Liver (tissue), 9 donors: ENCODE data around the gene GRM3. TPM values are rescaled to one million over a fixed set of nuclear protein-coding genes. Genes with fewer than 3 reads are reported as not detected.

Experiments used
- DNase-seq: peaks from one replicate; pipeline ENCODE4 v3.0.0-alpha.2; 2017; ENCODE audit warnings: low spot score
- H3K27ac ChIP-seq, 2 donors: one replicate each; pipeline ENCODE4 v1.7.0; 2013; ENCODE audit warnings: inconsistent platforms in 2 of 2, low read length in 2 of 2, control low read depth in 1 of 2, low read depth in 1 of 2, mild to moderate bottlenecking in 1 of 2
- H3K27me3 ChIP-seq, 4 donors: one replicate each; pipeline versions ENCODE4 v1.6.1 to v1.7.0; 2013; ENCODE audit warnings: low read length in 3 of 4, inconsistent platforms in 1 of 4, mild to moderate bottlenecking in 1 of 4, moderate library complexity in 1 of 4; ENCODE audit not compliant: control insufficient read depth in 4 of 4, insufficient read depth in 4 of 4
- H3K36me3 ChIP-seq, 4 donors: one replicate each; pipeline versions ENCODE4 v1.6.1 to v1.7.0; 2013; ENCODE audit warnings: low read length in 3 of 4, mild to moderate bottlenecking in 3 of 4, low read depth in 1 of 4, moderate library complexity in 1 of 4; ENCODE audit not compliant: control insufficient read depth in 4 of 4, insufficient read depth in 3 of 4
- H3K4me1 ChIP-seq, 4 donors: one replicate each; pipeline versions ENCODE4 v1.6.1 to v1.7.0; 2013; ENCODE audit warnings: low read length in 3 of 4, mild to moderate bottlenecking in 3 of 4, moderate library complexity in 1 of 4; ENCODE audit not compliant: control insufficient read depth in 4 of 4, insufficient read depth in 4 of 4
- H3K4me3 ChIP-seq, 3 donors: one replicate each; pipeline versions ENCODE4 v1.6.1 to v1.7.0; 2013; ENCODE audit warnings: low read length in 3 of 3, control low read depth in 1 of 3, low read depth in 1 of 3, mild to moderate bottlenecking in 1 of 3
- H3K9ac ChIP-seq, 2 donors: one replicate each; pipeline ENCODE4 v1.7.0; 2013; ENCODE audit warnings: low read length in 2 of 2, mild to moderate bottlenecking in 2 of 2, moderate library complexity in 2 of 2, control low read depth in 1 of 2, low read depth in 1 of 2
- H3K9me3 ChIP-seq, 4 donors: one replicate each; pipeline versions ENCODE4 v1.6.1 to v1.7.0; 2013; ENCODE audit warnings: low read length in 3 of 4; ENCODE audit not compliant: control insufficient read depth in 4 of 4
- ATF3 ChIP-seq: IDR thresholded peaks from 2 replicates; pipeline ENCODE4 v1.6.1; 2016; ENCODE audit warnings: antibody characterized with exemption
- CTCF ChIP-seq: fragments of 150-350 bp; IDR thresholded peaks from 2 replicates; pipeline ENCODE4 v1.5.1; 2017; ENCODE audit warnings: improper control_type of control experiment, low read depth, low read length; ENCODE audit not compliant: missing input control
- EGR1 ChIP-seq, 2 donors: IDR thresholded peaks; 2 replicates each; pipeline ENCODE4 v1.6.1; 2016 to 2018; ENCODE audit warnings: antibody characterized with exemption in 2 of 2, low read depth in 2 of 2
- FOXA1 ChIP-seq: IDR thresholded peaks from 2 replicates; pipeline ENCODE4 v1.6.1; 2016; ENCODE audit warnings: antibody characterized with exemption
- FOXA2 ChIP-seq: IDR thresholded peaks from 2 replicates; pipeline ENCODE4 v1.6.1; 2016; ENCODE audit warnings: antibody characterized with exemption
- GABPA ChIP-seq, 2 donors: IDR thresholded peaks in 1 of 2; conservative IDR thresholded peaks in 1 of 2; 2 replicates each; pipeline ENCODE4 v1.6.1; 2016; ENCODE audit warnings: antibody characterized with exemption in 2 of 2, mild to moderate bottlenecking in 1 of 2, moderate library complexity in 1 of 2
- HNF4A ChIP-seq, 2 donors: conservative IDR thresholded peaks; 2 replicates each; pipeline ENCODE4 v1.6.1; 2016; ENCODE audit warnings: antibody characterized with exemption in 2 of 2, mild to moderate bottlenecking in 2 of 2
- HNF4G ChIP-seq: IDR thresholded peaks from 2 replicates; pipeline ENCODE4 v1.6.1; 2016; ENCODE audit warnings: antibody characterized with exemption
- JUND ChIP-seq, 2 donors: IDR thresholded peaks; 2 replicates each; pipeline ENCODE4 v1.6.1; 2016; ENCODE audit warnings: antibody characterized with exemption in 2 of 2
- MAX ChIP-seq: IDR thresholded peaks from 2 replicates; pipeline ENCODE4 v1.6.1; 2016; ENCODE audit warnings: antibody characterized with exemption
- NR2F2 ChIP-seq: IDR thresholded peaks from 2 replicates; pipeline ENCODE4 v1.6.1; 2016; ENCODE audit warnings: antibody characterized with exemption
- RAD21 ChIP-seq, 2 donors: IDR thresholded peaks; 2 replicates each; pipeline ENCODE4 v1.6.1; 2016; ENCODE audit warnings: antibody characterized with exemption in 2 of 2, mild to moderate bottlenecking in 2 of 2
- REST ChIP-seq: IDR thresholded peaks from 2 replicates; pipeline ENCODE4 v1.6.1; 2016; ENCODE audit warnings: antibody characterized with exemption, mild to moderate bottlenecking
- RXRA ChIP-seq, 2 donors: IDR thresholded peaks; 2 replicates each; pipeline ENCODE4 v1.6.1; 2017 to 2018; ENCODE audit warnings: antibody characterized with exemption in 2 of 2, mild to moderate bottlenecking in 1 of 2
- SP1 ChIP-seq: IDR thresholded peaks from 2 replicates; pipeline ENCODE4 v1.6.1; 2018; ENCODE audit warnings: antibody characterized with exemption, mild to moderate bottlenecking
- TAF1 ChIP-seq: conservative IDR thresholded peaks from 2 replicates; pipeline ENCODE4 v1.6.1; 2016; ENCODE audit warnings: antibody characterized with exemption, mild to moderate bottlenecking
- YY1 ChIP-seq: IDR thresholded peaks from 2 replicates; pipeline ENCODE4 v1.6.1; 2016; ENCODE audit warnings: antibody characterized with exemption, mild to moderate bottlenecking
- ZBTB33 ChIP-seq: IDR thresholded peaks from 2 replicates; pipeline ENCODE4 v1.6.1; 2016; ENCODE audit warnings: antibody characterized with exemption
- WGBS: extraction: QIAGEN DNeasy Blood & Tissue Kit; methylation state at CpG from one replicate; pipeline ENCODE4 v1.1.7; 2013; 5-methylcytosine and 5-hydroxymethylcytosine counted together
- polyA plus RNA-seq, 2 donors: library from polyadenylated mRNA; stranded (reverse) in 1 of 2; unstranded in 1 of 2; fragments of 200-250 nt in 1 of 2; fragments of >200 nt in 1 of 2; fragmentation: Nextera tagmentation in 1 of 2; extraction: Ambion mirVana in 1 of 2; gene quantifications; one replicate each; pipeline versions ENCODE4 v1.2.1 to v1.2.3, GENCODE V29; 2013 to 2015
- total RNA-seq, 2 donors: library from RNA; depleted of rRNA; stranded (reverse); fragments of >200 nt; gene quantifications; one replicate each; pipeline ENCODE4 v1.2.3, GENCODE V29; 2014
- donor health status: healthy.
- donor health status: healthy.
- donor health status: healthy.
- donor health status: healthy.
- donor health status: healthy.

The GRM3 gene
- total and polyA plus RNA-seq, 4 donors: 0.08 to 0.09 TPM; not detected in 2

- no peak for TF ChIP-seq EGR1 (IDR thresholded peaks at IDR 0.05; ENCODE audit: low read depth in 2 of 2)
Measured at GRCh38 chr7:86706406-86706805, 62.7 kb downstream of the GRM3 start (continued).

- Histone ChIP-seq H3K36me3 (no peaks in the 10 kb centered on the region), H3K4me3 (no peak overlapping the region), H3K27me3 (peaks cover 0 to 2% (median 0%) of the 10 kb centered on the region in 4 donors), H3K9me3 (no peaks in the 10 kb centered on the region), H3K4me1 (no peaks in the 10 kb centered on the region), H3K27ac (no peak overlapping the region), H3K9ac (no peak overlapping the region)
- DNase-seq: no peak
- TF ChIP-seq YY1: no peak
- TF ChIP-seq MAX: no peak
- TF ChIP-seq CTCF: no peak
- no peak for TF ChIP-seq EGR1 (IDR thresholded peaks at IDR 0.05; ENCODE audit: low read depth in 2 of 2)
- TF ChIP-seq RAD21 (IDR thresholded peaks at IDR 0.05): no peak
- no peak for TF ChIP-seq JUND (IDR thresholded peaks at IDR 0.05)
- TF ChIP-seq HNF4A (conservative IDR thresholded peaks at IDR 0.05): no peak
- no peak for TF ChIP-seq GABPA (IDR thresholded peaks at IDR 0.05 in 1 of 2, conservative IDR thresholded peaks at IDR 0.05 in 1 of 2)
- TF ChIP-seq FOXA1: no peak
- TF ChIP-seq TAF1: no peak
- TF ChIP-seq SP1: no peak
- TF ChIP-seq NR2F2: no peak
- no peak for TF ChIP-seq ZBTB33
- no peak for TF ChIP-seq REST
- TF ChIP-seq HNF4G: no peak
- no peak for TF ChIP-seq RXRA (IDR thresholded peaks at IDR 0.05)
- TF ChIP-seq ATF3: no peak
- TF ChIP-seq FOXA2: no peak
- 70% methylated on average over 6 of the region's 6 CpGs for WGBS
Measured at GRCh38 chr7:86708031-86708680, 64.4 kb downstream of the GRM3 start.
